Endothelial cell of umbilical vein (primary cell): Measurements from ENCODE around the gene C16orf74. TPM values are rescaled to one million over a fixed set of nuclear protein-coding genes. Genes with fewer than 3 reads are reported as not detected.

Experiments
- BruUV-seq: library from RNA; stranded (reverse); fragments of 400-500 nt; replicated peaks from 2 replicates; lab custom pipeline; 2021; lab: Mats Ljungman, UMichigan
- CTCF ChIA-PET: fragments of 300-600, 350-600 bp; sonication (Branson Sonifier 250); formaldehyde crosslinking; loops from one replicate; lab custom pipeline; 2021; ENCODE audit warnings: antibody characterized with exemption, inconsistent platforms; lab: Charles Lee
- POLR2A ChIA-PET: fragments of 300-600, 350-600 bp; sonication (Branson Sonifier 250); formaldehyde crosslinking; loops from one replicate; lab custom pipeline; 2021; ENCODE audit warnings: antibody characterized with exemption, inconsistent platforms; lab: Charles Lee
- DNase-seq: peaks from one replicate; pipeline ENCODE4 v3.0.0-alpha.2; 2011; ENCODE audit warnings: low read depth, low spot score
- FAIRE-seq: peaks from 2 replicates; lab custom pipeline; 2011; peaks lifted over from hg19 to GRCh38; lab: Jason Lieb, UNC
- H2AFZ ChIP-seq: 2 replicates; pipeline ENCODE4 v1.6.0; 2012; ENCODE audit warnings: low read depth, low read length, control low read depth, inconsistent platforms
- H3K27ac ChIP-seq: 2 replicates; pipeline ENCODE4 v1.5.1; 2011; ENCODE audit warnings: low read depth, mild to moderate bottlenecking, control low read depth, low read length, moderate library complexity; ENCODE audit not compliant: insufficient read depth
- H3K27me3 ChIP-seq, 2 experiments: 2 replicates each; pipeline versions ENCODE4 v1.6.0 to v1.6.1; 2011; ENCODE audit warnings: low read length in 2 of 2, mixed read lengths in 1 of 2; ENCODE audit not compliant: control insufficient read depth in 2 of 2, insufficient read depth in 2 of 2
- H3K36me3 ChIP-seq, 2 experiments: 2 replicates in 1 of 2; 3 replicates in 1 of 2; pipeline ENCODE4 v1.5.1; 2011; ENCODE audit warnings: low read length in 2 of 2, mild to moderate bottlenecking in 1 of 2, moderate library complexity in 1 of 2; ENCODE audit not compliant: control insufficient read depth in 2 of 2, insufficient read depth in 2 of 2; ENCODE audit errors: extremely low read depth in 1 of 2
- H3K4me1 ChIP-seq: 3 replicates; pipeline ENCODE4 v1.5.1; 2011; ENCODE audit warnings: mild to moderate bottlenecking, low read length; ENCODE audit not compliant: control insufficient read depth, insufficient read depth; ENCODE audit errors: extremely low read depth
- H3K4me2 ChIP-seq: 2 replicates; pipeline ENCODE4 v1.6.1; 2011; ENCODE audit warnings: low read length, control low read depth, mixed read lengths; ENCODE audit not compliant: insufficient read depth
- H3K4me3 ChIP-seq, 3 experiments: fragments of 200-600 bp in 1 of 3; sonication (generic), shearing (Covaris generic) in 1 of 3; replicated peaks in 1 of 3; 2 replicates each; pipeline ENCODE4 v1.5.1; 2011 to 2016; ENCODE audit warnings: control low read depth in 3 of 3, low read length in 3 of 3, mild to moderate bottlenecking in 2 of 3, inconsistent platforms in 1 of 3, low read depth in 1 of 3, moderate library complexity in 1 of 3; ENCODE audit not compliant: insufficient read depth in 1 of 3
- H3K79me2 ChIP-seq: 2 replicates; pipeline ENCODE4 v1.6.0; 2012; ENCODE audit warnings: low read length, inconsistent platforms; ENCODE audit not compliant: control insufficient read depth, insufficient read depth
- H3K9ac ChIP-seq: replicated peaks from 2 replicates; pipeline ENCODE3; 2011; ENCODE audit warnings: low read length, control low read depth; ENCODE audit not compliant: insufficient read depth; ENCODE audit errors: extremely low read depth
- H3K9me1 ChIP-seq: replicated peaks from 3 replicates; pipeline ENCODE4 v1.6.0; 2011; ENCODE audit warnings: mild to moderate bottlenecking, low read length; ENCODE audit not compliant: control insufficient read depth, insufficient read depth; ENCODE audit errors: extremely low read depth
- H3K9me3 ChIP-seq: replicated peaks from 2 replicates; pipeline ENCODE4 v1.5.1; 2012; ENCODE audit warnings: low read length, inconsistent platforms; ENCODE audit not compliant: control insufficient read depth, insufficient read depth
- H4K20me1 ChIP-seq: replicated peaks from 2 replicates; pipeline ENCODE3; 2011; ENCODE audit warnings: mild to moderate bottlenecking, low read length; ENCODE audit not compliant: control insufficient read depth, insufficient read depth; ENCODE audit errors: extremely low read depth
- CTCF ChIP-seq, 2 donors: IDR thresholded peaks; 1 replicate in 1 of 2; 2 replicates in 1 of 2; pipeline ENCODE4 v1.5.1; 2011; ENCODE audit warnings: low read length in 2 of 2, mild to moderate bottlenecking in 2 of 2, moderate library complexity in 2 of 2, control low read depth in 1 of 2, inconsistent platforms in 1 of 2, low read depth in 1 of 2; ENCODE audit not compliant: insufficient read depth in 1 of 2; ENCODE audit errors: extremely low read depth in 1 of 2
- EZH2 ChIP-seq: IDR thresholded peaks from 2 replicates; pipeline ENCODE4 v1.6.1; 2012; ENCODE audit warnings: borderline replicate concordance, low read depth, mild to moderate bottlenecking, moderate library complexity, low read length, inconsistent platforms; ENCODE audit not compliant: severe bottlenecking
- FOS ChIP-seq: IDR thresholded peaks from 2 replicates; pipeline ENCODE4 v1.6.1; 2011; ENCODE audit warnings: mild to moderate bottlenecking, low read length, moderate library complexity, borderline replicate concordance; ENCODE audit not compliant: insufficient read depth
- GATA2 ChIP-seq: IDR thresholded peaks from 2 replicates; pipeline ENCODE4 v1.7.0; 2011; ENCODE audit warnings: low read depth, mild to moderate bottlenecking, moderate library complexity, mixed read lengths, low read length; ENCODE audit not compliant: insufficient read length, insufficient read depth
- JUN ChIP-seq: IDR thresholded peaks from 2 replicates; pipeline ENCODE4 v1.6.1; 2011; ENCODE audit warnings: borderline replicate concordance, low read depth; ENCODE audit not compliant: insufficient read length, insufficient read depth
- MAX ChIP-seq: IDR thresholded peaks from 2 replicates; pipeline ENCODE4 v1.6.1; 2011; ENCODE audit not compliant: insufficient read depth, insufficient read length
- MYC ChIP-seq: IDR thresholded peaks from one replicate; pipeline ENCODE4 v1.6.1; 2011; ENCODE audit warnings: mild to moderate bottlenecking, low read depth, low read length
- POLR2A ChIP-seq: IDR thresholded peaks from 2 replicates; pipeline ENCODE4 v1.6.1; 2012; ENCODE audit warnings: low read depth, mild to moderate bottlenecking, control low read depth, low read length
- POLR2AphosphoS5 ChIP-seq: IDR thresholded peaks from 2 replicates; pipeline ENCODE4 v1.6.1; 2012; ENCODE audit warnings: low read depth, mild to moderate bottlenecking, control low read depth, low read length, moderate library complexity; ENCODE audit not compliant: insufficient read depth
- dilution Hi-C: fragments of 300-500 bp; cut with MboI; formaldehyde crosslinking; loops from one replicate; pipeline ENCODE4 v1.15.0; 2019; ENCODE audit warnings: low sequenced_read_pairs; ENCODE audit not compliant: extremely low pct_ligation_motif_present
- intact Hi-C: fragments of 100-400 bp; cut with micrococcal nuclease; formaldehyde crosslinking; loops from one replicate; pipeline ENCODE4 v1.10.0; 2022
- polyA plus RNA-seq, 4 experiments: library from polyadenylated mRNA; depleted of rRNA in 3 of 4; stranded (reverse) in 3 of 4; unstranded in 1 of 4; fragments of >200 nt; gene quantifications; 2 replicates each; pipeline versions ENCODE4 v1.2.1 to v1.2.3, GENCODE V29; 2011 to 2012; ENCODE audit warnings: missing spikeins in 1 of 4
- total RNA-seq: library from RNA; stranded (reverse); gene quantifications from 2 replicates; pipeline ENCODE4 v1.2.3, GENCODE V29; 2021

C16orf74 gene
- total and polyA plus RNA-seq, 2 donors (not counting 3 experiments of a cell fraction or from before 2014, with no cell fraction given) = 12.1 to 38.7 TPM

- Histone ChIP-seq H3K4me3 (no peak overlapping the region), H3K9me3 (no peaks in the 10 kb centered on the region), H3K9me1 (no peaks in the 10 kb centered on the region), H4K20me1 (no peaks in the 10 kb centered on the region), H3K4me2 (no peak overlapping the region), H3K9ac (no peak overlapping the region), H2AFZ (no peak overlapping the region), H3K27me3 (no peaks in the 10 kb centered on the region), H3K4me1 (no peaks in the 10 kb centered on the region), H3K36me3 (peaks cover 0 to 3% of the 10 kb centered on the region in 2 experiments), H3K27ac (no peak overlapping the region), H3K79me2 (no peaks in the 10 kb centered on the region)
- no peak for DNase-seq
- FAIRE-seq = no peak
- dilution Hi-C loops (no loop called here), intact Hi-C loops (no loop called here)
- no peak for TF ChIP-seq MYC
- TF ChIP-seq JUN = no peak
- no peak for TF ChIP-seq GATA2
- TF ChIP-seq EZH2 = no peak
- TF ChIP-seq FOS = no peak
- no peak for TF ChIP-seq POLR2A
- no peak for TF ChIP-seq POLR2AphosphoS5
- TF ChIP-seq CTCF (IDR thresholded peaks at IDR 0.05; ENCODE audit: extremely low read depth in 1 of 2, insufficient read depth in 1 of 2, low read depth in 1 of 2, low read length in 2 of 2) = no peak
- no peak for TF ChIP-seq MAX
- BruUV-seq = no TSS peak
- POLR2A ChIA-PET = no interaction called here
- CTCF ChIA-PET = interaction anchor here (0.8 to 2.0 kb wide), 5 partner anchors 16 to 35 kb away, joined by 3 to 6 read pairs (median 3); no protein-coding TSS in a partner anchor
Measured at GRCh38 chr16:85682516-85682915, 68.4 kb downstream of the C16orf74 start.
